NCI-H1436 (cell line): ENCODE data around the gene ADGRG1.

Experiments
- DNase-seq: peaks from one replicate; lab custom pipeline; 2025; lab: John Stamatoyannopoulos, UW

Gene ADGRG1

DNA sequence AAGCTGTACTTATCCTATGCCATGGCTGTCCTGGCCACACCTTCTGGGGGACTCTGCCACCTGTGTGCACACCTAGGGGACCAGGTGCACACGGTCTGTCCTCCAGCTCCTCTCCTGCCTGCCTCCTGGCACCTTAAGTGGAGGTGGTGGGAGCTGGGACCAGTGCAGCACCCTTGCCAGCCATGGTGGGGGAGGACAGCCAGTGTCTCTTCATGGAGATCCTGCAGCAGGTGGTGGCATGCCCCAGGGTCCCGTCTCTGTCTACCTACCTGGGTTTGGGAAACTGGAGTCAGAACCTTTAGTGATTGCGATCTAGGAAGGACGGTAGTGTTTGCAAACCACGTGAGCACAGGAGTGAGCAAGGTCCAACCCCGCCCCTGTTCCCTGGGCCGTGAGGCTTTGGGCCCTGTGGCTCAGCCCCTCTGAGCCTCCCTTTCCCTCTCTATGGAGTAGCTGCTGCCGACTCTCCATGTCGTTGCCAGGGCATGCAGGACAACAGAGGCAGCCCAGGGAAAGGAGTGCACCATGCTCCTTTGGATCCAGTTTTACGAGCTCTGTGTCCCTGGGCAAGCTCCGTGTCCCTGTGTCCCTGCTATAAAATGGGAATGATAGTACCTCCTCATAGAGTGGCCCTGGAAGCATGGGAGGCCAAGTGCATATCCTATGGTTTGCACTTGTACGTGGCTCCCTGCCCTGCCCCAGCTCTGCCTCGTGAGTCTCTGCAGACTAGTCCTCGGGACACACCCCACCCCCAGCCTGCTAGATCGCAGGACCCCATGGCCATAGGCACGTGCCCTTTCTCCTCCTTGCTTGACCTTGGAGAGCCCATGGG lies 7.1 kb downstream of the ADGRG1 start:
- DNase-seq: no peak

DNA sequence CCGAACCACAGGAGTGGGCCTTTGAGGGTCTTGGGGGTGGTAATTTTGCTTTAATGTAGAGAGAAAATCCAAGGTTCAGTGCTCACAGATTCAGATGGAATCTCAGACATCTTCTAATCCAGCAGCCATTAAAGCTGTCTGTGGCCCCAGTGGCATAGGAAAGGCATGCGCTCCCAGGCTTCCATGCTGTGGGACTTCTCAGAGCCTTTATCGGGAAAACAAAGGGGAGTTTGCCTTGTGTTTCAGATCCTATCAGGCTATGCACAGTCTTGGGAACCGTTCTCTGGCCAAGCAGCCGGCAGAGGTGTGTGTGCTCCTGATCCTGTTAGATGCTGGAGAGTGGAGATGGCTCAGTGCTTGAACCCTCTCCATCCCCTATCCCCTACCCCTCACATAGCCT lies 7.8 kb downstream of the ADGRG1 start:
- no peak for DNase-seq

DNA sequence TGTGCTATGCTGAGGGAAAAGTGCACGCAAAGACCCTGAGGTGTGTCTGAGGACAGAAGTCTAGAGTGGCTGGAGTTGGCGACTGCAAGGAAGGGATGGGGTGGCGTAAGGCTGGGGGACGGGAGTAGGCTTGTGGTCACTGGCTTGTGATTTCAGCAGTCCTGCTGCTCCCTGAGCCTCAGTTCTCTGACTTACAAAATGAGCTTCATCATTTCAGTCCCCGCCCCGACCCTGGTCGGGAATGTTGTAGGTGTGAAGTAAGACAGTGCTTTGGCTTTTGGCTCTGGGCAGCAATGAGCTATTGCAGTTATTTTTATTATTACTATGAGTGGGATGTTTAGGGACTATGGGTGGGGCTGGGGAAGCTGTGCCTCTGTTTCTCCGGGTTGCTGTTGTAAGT lies 8.6 kb downstream of the ADGRG1 start:
- no peak for DNase-seq

DNA sequence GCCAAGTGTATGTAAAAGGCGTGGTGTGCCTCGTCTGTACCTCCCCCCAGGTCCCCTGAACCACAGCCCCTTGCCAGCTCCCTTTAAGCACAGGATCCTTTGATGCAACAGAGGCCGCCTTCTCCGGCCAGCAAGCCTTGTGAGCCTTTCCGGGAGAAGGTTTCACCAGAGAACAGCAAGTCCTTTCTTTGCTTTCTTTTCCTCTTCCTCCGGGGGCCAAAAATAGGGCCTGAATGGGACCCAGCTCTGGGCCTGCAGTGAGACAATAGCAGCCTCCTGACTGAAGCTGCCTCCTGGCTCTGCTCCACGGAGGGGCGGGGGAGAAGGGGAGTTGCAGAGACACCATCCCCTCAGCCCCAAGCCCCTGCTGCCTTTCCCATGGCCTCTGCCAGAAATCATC lies 9.0 kb downstream of the ADGRG1 start:
- no peak for DNase-seq

DNA sequence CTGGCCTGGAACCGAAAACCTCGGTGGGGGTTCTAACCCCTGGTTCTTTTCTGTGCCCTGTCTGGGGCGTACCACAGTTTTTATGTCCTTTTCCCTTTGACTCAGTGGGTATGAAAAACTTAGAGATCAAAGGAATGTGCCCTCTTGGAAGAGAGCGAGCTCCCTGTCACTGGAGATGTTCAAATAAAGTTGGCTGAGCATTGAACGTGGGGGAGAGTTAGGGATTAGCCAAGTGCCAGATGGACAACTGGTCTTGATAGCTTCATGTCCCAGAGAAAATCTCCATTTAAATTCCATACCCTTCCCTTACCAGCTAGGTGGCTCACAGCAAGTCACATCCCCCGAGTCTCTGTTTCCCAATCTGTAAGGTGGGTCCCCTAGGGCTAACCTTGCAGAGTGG lies 9.5 kb downstream of the ADGRG1 start:
- no peak for DNase-seq

DNA sequence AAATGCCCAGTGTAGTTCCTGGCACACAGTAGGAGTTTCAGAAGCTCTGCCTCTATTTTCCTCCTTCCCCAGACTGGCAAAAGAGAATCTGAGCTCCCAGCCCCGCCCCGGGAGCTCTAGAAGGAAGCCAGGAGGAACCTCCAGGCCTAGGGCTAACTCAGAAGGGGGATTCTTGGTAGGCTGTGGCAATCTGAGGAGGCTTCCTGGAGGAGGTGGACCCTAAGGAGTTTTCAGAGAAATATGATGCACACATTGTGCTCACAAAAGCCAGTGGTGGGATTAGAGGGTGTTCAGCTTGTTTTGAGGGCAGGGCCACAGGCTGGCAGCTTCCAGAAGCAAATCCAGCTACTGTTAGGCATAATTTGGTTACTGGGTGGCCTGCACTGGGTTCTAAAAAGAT lies 10.0 kb downstream of the ADGRG1 start:
- no peak for DNase-seq

DNA sequence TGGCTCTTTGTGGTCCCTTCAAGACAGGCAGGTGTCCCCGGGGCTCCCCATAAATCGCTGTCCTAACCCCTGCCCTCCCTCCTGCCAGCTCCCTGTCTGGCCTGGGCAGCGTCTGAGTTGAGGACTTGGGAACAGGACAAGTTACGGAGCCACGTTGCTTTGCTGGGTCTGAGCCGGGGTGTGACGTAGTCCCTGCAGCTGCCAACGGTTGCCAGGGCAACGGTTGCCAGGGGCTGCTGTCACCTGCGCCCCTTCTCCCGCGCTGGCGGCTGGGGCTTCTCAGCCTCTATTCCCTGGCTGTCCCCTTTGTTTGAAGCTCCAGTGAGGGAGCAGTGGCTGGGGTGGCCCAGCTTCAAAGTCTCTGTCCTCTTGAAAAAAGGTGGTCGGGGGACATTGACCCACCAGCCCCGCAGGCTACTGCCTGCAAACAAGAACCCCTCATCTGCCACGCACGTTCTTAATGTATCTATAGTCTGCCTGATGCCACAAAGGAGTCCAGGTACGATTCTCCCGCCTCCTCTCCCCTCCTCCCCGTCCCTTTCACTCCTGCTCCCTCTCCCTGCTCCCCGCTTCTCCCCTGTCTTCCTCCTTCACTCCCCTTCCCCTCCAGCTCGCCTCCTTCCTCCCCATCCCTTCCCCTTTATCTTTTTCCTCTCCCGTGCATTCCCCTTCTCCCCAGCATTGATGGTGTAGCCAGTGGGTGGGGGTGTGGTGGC lies 10.9 kb downstream of the ADGRG1 start:
- DNase-seq: peak; percentile 90

DNA sequence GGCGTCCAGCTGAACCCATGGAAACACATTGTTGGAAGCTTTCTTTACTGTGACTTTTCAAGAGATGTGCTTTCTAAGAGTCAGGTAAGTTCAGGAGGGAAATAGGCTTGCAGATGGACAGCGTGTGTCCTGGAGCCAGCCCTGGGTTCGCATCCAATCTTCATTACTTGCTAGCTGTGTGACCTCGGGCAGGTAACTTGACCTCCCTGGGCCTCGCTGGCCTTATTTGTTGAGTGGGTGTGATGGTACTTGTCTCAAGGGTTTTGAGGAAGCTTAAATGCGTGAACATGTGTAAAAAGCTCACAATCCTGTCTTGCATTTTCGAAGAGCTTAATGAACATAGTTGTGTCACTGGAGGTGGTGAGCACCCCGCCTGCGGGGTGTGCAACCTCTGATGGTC lies 11.8 kb downstream of the ADGRG1 start:
- no peak for DNase-seq

DNA sequence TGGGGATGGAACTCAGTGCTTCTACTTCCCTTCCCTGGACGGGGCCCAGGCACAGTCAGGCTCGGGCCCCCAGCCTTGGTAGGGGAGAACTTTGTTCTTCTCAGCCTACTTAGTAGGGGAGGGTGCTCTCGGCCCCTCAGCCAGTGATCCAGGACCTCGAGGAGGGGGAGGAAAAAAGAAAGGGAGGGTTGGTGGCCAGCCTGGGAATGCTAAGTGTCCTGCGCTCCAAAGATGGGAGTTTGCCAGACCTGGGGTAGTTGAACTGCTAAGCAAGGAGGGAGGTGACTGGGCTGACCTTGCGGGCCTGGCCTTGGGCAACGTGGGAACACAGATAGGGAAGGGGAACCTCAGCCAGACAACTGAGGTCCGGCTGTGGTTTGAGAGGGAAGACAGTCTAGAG lies 12.2 kb downstream of the ADGRG1 start:
- DNase-seq: no peak

DNA sequence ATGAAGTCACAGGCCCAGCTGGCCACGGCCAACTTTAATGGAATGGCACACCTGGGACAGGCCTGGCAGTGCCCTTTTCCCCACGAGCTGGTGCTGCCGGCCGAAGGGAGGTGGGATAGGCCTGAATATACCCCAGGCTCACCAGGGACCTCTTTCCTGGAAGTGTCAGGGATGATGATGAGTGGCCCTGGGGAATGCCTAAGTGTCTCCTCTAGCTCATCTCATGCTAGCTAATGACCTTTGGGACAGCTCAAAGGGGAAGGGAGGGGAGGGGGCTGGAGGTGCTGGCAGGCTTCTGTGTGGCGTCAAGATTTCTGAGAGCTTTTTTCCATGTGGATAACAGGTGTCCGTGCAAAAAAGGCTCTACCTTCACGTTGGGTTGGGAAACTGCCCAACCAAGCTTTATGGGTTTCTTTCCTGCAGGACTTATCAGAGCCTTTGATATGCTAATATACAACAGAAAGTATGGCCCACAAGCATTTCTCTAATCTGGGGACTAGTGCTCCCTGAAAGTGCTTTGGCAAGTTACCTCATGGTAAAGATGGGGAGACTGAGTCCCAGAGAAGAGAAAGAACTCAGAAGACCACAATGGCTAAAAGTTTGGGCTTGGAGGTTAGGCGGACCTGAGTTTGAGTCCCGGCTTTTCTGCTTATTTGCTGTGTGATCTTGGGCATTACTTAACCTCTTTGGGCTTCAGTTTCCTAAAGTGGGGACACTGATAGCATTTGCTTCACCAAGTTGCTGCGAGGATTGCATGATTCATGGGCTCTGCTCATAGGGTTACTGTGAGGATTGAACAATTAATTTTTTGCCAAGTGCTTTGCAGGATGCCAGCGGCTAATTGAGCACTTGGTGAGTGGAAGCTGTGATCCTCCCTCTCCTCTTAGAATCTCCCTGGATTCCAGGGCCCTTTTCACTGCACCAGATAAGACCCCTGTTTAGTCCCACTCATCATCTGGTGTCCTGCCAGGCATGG lies 14.0 kb downstream of the ADGRG1 start:
- DNase-seq: no peak

DNA sequence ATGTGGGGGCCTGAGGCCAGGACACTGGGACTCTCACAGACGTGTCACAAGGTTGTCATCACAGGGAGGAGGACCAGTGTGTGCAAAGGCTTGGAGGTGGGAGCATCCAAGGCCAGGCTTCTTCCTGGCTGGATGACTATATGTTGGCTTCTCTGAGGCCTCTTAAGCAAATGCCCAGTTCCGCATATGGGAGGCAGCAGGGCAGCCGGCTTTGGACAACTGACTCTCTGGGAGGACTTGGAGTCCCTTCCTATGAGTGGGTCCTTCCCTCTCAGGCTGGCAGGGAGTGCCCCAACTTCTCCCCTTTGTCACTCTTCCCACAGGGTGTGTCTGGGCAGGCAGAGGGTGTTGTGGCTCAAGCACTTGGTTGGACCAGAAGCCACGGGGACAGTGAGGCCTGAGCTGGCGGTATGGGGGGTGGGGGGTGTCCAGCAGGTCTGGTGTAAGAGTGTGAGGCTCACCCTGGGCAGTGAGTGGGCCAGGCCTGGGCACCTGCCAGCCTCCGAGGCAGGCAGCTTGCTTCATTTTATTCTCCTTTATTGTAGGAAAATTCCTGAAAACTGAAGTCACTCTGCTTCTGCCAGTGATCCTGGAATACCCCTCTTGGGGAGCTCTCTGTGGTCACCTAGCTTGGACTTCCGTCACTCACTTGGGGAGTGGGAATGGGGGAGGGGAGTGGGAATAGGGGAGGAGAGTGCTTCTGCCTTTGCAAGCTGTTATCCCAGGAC lies 14.9 kb downstream of the ADGRG1 start:
- DNase-seq: no peak

DNA sequence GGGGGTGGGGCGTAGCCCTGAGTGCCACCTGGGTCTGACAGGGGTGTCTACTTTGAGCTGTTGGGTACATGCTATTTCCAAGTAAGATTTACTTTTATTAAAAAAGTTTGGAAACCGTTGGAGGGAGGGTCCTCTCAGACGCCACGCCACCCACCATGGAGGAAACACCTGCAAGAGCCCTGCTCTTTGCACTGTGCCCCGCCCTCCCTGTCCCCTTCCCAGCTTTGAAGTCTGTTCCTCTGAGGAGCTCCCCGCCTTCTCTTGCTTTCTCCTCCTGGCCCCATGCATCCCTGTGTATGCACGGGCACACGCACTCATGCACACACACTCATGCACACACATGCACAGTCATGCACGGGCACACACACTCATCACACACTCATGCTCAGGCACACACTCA lies 15.5 kb downstream of the ADGRG1 start:
- no peak for DNase-seq

DNA sequence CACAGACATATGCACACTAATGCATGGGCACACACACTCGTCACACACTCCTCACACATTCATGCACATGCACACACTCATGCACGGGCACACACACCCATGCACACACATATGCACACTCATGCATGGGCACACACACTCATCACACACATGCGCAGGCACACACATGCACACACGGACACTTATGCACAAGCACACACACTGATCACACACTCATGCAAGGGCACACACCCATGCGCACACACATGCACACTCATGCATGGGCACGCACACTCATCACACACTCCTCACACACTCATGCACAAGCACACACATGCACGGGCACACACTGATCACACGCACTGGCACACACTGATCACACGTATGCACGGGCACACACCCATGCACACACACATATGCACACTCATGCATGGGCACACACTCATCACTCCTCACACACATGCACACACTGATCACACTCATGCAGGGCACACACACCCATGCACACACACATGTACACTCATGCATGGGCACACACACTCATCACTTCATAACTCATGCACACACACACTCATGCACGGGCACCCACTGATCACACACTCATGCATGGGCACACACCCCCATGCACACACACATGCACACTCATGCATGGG lies 16.1 kb downstream of the ADGRG1 start:
- DNase-seq: no peak

DNA sequence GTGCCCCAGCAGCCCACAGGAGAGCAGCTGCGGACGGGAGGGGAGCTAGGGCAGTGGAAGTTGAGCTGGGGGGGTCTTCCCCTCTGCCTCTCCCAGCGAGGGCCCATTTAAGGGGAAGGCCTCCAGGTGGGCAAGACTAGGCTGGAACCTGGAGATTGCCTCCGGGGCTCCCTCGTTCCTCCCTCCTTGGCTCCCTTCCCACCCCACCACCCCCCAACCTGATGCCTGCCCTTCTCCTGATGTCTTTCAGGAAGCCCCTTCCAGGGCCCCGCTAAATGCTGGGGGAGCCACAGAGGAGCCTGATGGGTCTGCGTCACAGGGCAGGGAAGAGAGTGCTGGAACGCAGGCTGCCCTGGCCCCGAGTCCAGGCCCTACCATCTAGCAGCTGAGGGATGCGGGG lies 16.7 kb downstream of the ADGRG1 start:
- DNase-seq: no peak

DNA sequence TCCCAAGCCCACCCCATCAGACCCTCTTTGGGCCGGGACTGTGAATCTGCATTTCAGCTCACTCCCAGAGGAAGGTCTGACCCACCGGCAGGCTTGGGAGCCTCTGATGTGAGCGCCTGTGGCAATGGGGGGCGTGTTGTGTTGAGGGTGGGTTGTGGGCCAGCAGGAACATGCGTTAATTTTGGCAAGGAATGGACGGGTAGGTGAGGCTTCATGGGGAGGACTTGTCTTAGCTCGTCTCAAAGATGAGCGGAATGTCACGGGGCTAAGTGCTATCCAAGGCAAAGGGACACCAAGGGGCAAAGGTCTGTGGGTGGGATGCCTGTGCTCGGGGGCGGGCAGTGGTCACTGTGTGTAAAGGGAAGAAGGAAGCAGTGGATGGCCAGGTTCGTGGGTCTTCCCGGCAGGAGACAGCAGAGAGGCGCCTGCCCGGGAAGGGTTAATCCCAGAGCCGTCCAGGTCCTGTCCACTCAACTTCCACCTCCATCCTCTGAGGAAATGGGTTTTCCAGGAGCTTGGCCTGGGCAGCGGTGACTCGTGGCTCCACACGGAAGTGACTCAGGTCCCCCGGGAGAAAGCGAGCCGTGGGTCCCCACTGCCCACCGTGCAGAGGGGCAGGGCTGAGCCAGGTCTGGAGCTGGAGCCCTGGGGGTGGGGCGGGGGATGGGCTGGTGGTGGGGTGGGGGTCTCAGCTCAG lies 17.4 kb downstream of the ADGRG1 start:
- DNase-seq: no peak

DNA sequence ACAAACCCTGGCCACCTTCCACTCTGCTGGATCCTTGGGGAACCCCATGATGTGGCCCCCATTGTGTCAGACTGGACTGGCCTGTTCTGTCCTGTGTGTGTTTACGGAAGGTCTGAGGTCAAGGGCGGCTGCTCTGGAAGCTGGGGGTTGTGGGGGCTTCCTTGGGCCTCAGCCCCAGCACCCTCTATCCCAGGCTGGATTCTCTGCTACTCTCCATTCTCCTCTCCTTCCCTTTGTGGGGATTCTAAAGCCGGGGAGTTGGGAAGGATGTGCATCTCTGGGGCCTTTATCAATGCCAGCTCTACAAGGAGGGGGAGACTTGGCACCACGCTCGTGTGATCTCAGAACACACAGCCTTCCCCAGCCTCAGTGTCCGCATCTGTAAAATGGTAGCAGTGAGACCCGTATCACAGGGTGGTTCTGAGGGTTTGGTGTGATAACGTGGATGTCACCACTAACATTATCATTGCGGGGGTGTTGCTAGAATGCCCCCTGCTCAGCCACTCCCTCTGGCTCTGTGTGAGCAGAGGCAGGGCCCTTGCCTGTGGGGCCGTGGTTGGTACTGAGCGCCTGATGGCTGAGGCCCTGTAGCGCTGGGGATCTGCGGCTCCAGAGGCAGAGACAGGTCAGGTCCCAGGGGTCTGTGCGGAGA lies 18.1 kb downstream of the ADGRG1 start:
- no peak for DNase-seq

DNA sequence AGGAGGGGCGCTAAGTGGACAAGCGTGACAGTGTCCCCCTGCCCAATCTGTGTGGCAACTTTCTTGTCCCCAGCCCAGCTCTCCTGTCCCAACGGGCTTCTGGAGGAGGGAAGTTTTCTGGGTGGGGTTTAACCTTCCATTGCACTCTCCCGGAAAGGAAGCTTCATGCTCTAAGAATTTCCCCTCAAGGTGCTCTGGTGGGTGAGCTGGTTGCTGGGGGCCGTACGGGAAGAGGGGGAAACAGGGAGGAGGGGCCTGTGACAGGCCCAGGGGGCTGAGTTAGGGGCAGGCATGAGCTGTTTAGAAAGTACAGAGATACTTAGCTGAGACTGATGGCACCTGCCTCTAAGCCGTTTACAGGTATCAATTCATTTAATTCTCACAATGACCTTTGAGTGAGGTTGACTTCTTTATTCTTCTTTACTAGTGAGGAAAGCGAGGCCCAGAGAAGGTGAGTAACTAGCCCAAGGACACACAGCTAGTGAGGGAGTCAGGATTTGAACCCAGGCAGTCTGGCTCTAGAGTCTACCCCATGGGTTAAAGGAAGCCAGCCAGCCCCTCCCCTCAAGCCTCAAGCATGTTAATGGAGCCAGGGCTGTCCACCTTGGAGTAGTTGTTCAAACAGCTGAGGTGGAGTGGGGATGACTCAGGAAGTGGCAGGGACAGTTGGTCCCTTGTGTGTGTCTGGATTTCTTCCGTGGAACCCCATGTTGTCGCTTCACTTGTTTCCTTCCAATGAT lies 18.9 kb downstream of the ADGRG1 start:
- no peak for DNase-seq

DNA sequence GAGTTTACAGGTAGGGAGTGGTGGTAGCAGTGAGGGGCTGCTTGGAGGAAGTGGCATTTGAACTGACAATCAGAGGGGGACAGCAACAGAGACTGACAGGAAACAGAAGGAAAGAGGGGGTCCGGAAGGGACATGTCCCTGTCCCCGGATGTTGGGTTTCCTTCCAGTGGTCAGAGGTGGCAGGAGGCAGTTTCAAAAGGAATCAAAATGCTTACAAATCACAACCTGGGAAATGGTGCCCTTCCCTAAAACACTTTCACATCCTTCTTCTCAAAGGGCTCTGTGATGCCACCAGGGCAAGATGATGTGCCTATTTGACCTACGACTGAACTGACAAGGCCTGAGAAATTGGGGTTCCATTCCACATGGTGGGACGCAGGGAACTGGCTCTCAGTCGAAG lies 19.7 kb downstream of the ADGRG1 start:
- no peak for DNase-seq
